ENCODE data around the gene ERBIN. TPM values are rescaled to one million over a fixed set of nuclear protein-coding genes. Genes with fewer than 3 reads are reported as not detected.

The ERBIN gene
- total RNA-seq, 4 donors from 2014 or later = 54.9 to 134 (median 109) TPM

- 80 to 81% methylated on average over 1 to 2 of the region's 2 CpGs for WGBS, 2 donors (ENCODE audit: low coverage in 1 of 2)
- no peaks in the 10 kb centered on the region for H3K27me3 ChIP-seq
- in situ Hi-C loops (cut with MboI; ENCODE audit: low pct_ligation_motif_present in 1 of 4, low pct_unique_long_range_greater_than_20kb in 1 of 4, low sequenced_read_pairs in 3 of 4) (no loop called here), intact Hi-C loops (cut with DNase I; ENCODE audit: low total_unique reads) (no loop called here)
- no peaks in the 10 kb centered on the region for H3K4me1 ChIP-seq
- no peak overlapping the region for H3K4me3 ChIP-seq
- H3K27ac ChIP-seq = no peak overlapping the region
- DNase-seq = no peak
- H3K36me3 ChIP-seq = no peaks in the 10 kb centered on the region
- no peaks in the 10 kb centered on the region for H3K9me3 ChIP-seq
- no peak for TF ChIP-seq POLR2A (IDR thresholded peaks at IDR 0.05)
Measured at GRCh38 chr5:66122379-66123034, 196.1 kb downstream of the ERBIN start.

DNA sequence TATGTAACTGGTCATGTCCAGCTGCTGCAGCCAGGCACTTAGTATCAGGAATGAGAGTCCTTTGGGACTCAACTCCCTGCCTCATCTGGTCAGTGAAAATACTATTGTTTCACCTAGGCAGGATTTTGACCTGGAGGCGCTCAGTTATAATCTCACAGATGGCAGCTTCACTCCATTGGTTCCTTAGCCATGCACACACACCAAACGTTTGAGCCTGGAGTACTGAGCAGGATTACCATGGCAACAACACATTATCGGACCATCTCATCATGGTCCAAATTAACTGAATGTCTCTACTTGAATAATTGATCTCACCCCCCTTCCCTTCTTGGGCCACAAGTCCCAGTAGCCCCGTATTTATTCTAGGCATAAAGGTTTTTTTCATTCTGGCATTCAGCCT is 202.8 kb downstream of the ERBIN start:
- 72 to 75% methylated on average over 3 to 4 of the region's 4 CpGs for WGBS, 2 donors (ENCODE audit: low coverage in 1 of 2)
- Histone ChIP-seq H3K4me1 (peaks cover 0 to 1% (median 0%) of the 10 kb centered on the region in 4 donors), H3K9me3 (no peaks in the 10 kb centered on the region), H3K4me3 (no peak overlapping the region), H3K36me3 (no peaks in the 10 kb centered on the region), H3K27ac (no peak overlapping the region), H3K27me3 (no peaks in the 10 kb centered on the region)
- intact Hi-C loops (cut with DNase I; ENCODE audit: low total_unique reads) = no loop called here
- in situ Hi-C loops (cut with MboI; ENCODE audit: low pct_ligation_motif_present in 1 of 4, low pct_unique_long_range_greater_than_20kb in 1 of 4, low sequenced_read_pairs in 3 of 4) = loop anchor here in 1 of 4 donors (25.0 kb wide), 1 partner anchor 392 kb away; no protein-coding TSS in a partner anchor
- TF ChIP-seq, protein P1, sequence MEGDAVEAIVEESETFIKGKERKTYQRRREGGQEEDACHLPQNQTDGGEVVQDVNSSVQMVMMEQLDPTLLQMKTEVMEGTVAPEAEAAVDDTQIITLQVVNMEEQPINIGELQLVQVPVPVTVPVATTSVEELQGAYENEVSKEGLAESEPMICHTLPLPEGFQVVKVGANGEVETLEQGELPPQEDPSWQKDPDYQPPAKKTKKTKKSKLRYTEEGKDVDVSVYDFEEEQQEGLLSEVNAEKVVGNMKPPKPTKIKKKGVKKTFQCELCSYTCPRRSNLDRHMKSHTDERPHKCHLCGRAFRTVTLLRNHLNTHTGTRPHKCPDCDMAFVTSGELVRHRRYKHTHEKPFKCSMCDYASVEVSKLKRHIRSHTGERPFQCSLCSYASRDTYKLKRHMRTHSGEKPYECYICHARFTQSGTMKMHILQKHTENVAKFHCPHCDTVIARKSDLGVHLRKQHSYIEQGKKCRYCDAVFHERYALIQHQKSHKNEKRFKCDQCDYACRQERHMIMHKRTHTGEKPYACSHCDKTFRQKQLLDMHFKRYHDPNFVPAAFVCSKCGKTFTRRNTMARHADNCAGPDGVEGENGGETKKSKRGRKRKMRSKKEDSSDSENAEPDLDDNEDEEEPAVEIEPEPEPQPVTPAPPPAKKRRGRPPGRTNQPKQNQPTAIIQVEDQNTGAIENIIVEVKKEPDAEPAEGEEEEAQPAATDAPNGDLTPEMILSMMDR (IDR thresholded peaks at IDR 0.05) = no peak
- TF ChIP-seq EP300 (IDR thresholded peaks at IDR 0.05; ENCODE audit: low read depth) = no peak
- no peak for TF ChIP-seq POLR2A (IDR thresholded peaks at IDR 0.05)
- no peak for TF ChIP-seq POLR2AphosphoS5 (IDR thresholded peaks at IDR 0.05)
- DNase-seq = no peak

DNA sequence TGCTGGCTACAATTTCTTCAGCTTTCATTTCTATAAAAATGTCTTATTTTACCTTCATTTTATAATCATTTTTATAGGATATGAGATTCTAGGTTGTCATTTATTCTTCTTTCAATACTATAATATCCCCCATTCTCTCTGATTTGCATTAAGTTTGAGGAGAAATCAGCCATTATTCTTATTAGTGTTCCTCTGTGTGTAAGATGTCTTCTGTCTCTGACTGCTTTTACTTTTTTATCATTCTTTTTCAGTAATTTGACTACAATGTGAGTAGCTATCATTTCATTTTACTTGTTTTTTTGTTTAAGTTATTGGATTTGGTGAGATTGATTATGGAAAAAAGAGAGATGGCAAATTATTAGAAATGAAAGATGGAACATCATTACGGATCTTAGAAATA is 204.1 kb downstream of the ERBIN start:
- Histone ChIP-seq H3K27ac (no peak overlapping the region), H3K36me3 (no peaks in the 10 kb centered on the region), H3K4me3 (no peak overlapping the region), H3K4me1 (peaks cover 0 to 10% (median 0%) of the 10 kb centered on the region in 4 donors), H3K27me3 (no peaks in the 10 kb centered on the region), H3K9me3 (no peaks in the 10 kb centered on the region)
- TF ChIP-seq POLR2AphosphoS5 (IDR thresholded peaks at IDR 0.05) = no peak
- TF ChIP-seq, protein P1 (IDR thresholded peaks at IDR 0.05) = no peak
- no peak for TF ChIP-seq POLR2A (IDR thresholded peaks at IDR 0.05)
- no peak for TF ChIP-seq EP300 (IDR thresholded peaks at IDR 0.05; ENCODE audit: low read depth)
- 97 to 100% methylated on average over 1 of the region's 1 CpG for WGBS, 2 donors (ENCODE audit: low coverage in 1 of 2)
- in situ Hi-C loops (cut with MboI; ENCODE audit: low pct_ligation_motif_present in 1 of 4, low pct_unique_long_range_greater_than_20kb in 1 of 4, low sequenced_read_pairs in 3 of 4) = loop anchor here in 1 of 4 donors (25.0 kb wide), 1 partner anchor 393 kb away; no protein-coding TSS in a partner anchor
- DNase-seq = no peak
- intact Hi-C loops (cut with DNase I; ENCODE audit: low total_unique reads) = no loop called here

Small RNA genes lying within 50 kb of the gene (small RNA-seq; reads per million reads assigned to genes)
- 0 reads per million in 4 donors for gene RF00598

Other genes with a start within 250 kb of the ERBIN start
- 1 to 10 TPM in 3 of 4 donors, under 1 TPM in 1; 0.37 to 9.2 (median 4.0) TPM for gene SGTB, start 204.5 kb upstream of the ERBIN start, total RNA-seq
- gene NLN, start 204.4 kb upstream of the ERBIN start, total RNA-seq = 10 to 100 TPM in 2 of 4 donors, 1 to 10 TPM in 2; 1.6 to 16.5 (median 9.0) TPM
- gene SREK1, start 217.7 kb downstream of the ERBIN start, total RNA-seq = 100 to 1,000 TPM in 3 of 4 donors, 10 to 100 TPM in 1; 81.6 to 152 (median 129) TPM